WTC11 (cell line): Measurements from ENCODE around the gene GLIPR1L2.

Experiments
- CTCF ChIP-seq: fragments of 200-600 bp; IDR thresholded peaks from 2 replicates; pipeline ENCODE4 v1.8.0; 2022; ENCODE audit warnings: antibody characterized with exemption
- MLX ChIP-seq: sonication (generic); formaldehyde crosslinking; IDR thresholded peaks from 2 replicates; pipeline ENCODE4 v1.8.1; 2023; ENCODE audit warnings: mild to moderate bottlenecking, missing genetic modification reagents, moderate library complexity
- NFYB ChIP-seq: sonication (generic); formaldehyde crosslinking; conservative IDR thresholded peaks from 2 replicates; pipeline ENCODE4 v1.8.0; 2022; ENCODE audit warnings: low read depth, missing genetic modification reagents
- RORB ChIP-seq: fragments of 250-450 bp; sonication (Bioruptor Pico); IDR thresholded peaks from 2 replicates; pipeline ENCODE4 v1.9.0; 2021; ENCODE audit warnings: mild to moderate bottlenecking
- ZNF423 ChIP-seq: fragments of 250-450 bp; sonication (Bioruptor Pico); IDR thresholded peaks from 2 replicates; pipeline ENCODE4 v2.1.2; 2022; ENCODE audit warnings: mild to moderate bottlenecking, moderate library complexity

- TF ChIP-seq RORB (CRISPR knock-in tag), result no peak
- TF ChIP-seq NFYB, result no peak
- no peak for TF ChIP-seq MLX (CRISPR knock-in tag)
- TF ChIP-seq ZNF423 (CRISPR knock-in tag), result no peak
- TF ChIP-seq CTCF, result no peak
These were observed 85.2 kb downstream of the GLIPR1L2 start for GRCh38 chr12:75476071-75476470.
